HL-60 (cell line): ENCODE measurements around the gene RAB40B.
A peak's percentile ranks its signal among the peaks of the same experiment; 100 is the strongest.

ENCODE experiments used
- DNase-seq, 2 experiments: peaks; one replicate each; pipeline ENCODE4 v3.0.0-alpha.2; 2010 to 2020; ENCODE audit warnings: low read depth in 1 of 2, low spot score in 1 of 2
- H3K27ac ChIP-seq: fragments of 250-450 bp; sonication (Bioruptor Pico); replicated peaks from 2 replicates; pipeline ENCODE4 v1.5.1; 2020; ENCODE audit warnings: mild to moderate bottlenecking, moderate library complexity
- H3K27me3 ChIP-seq: fragments of 250-450 bp; sonication (Bioruptor Pico); 2 replicates; pipeline ENCODE4 v1.5.1; 2021; ENCODE audit warnings: mild to moderate bottlenecking, moderate library complexity; ENCODE audit not compliant: insufficient read depth, poor library complexity, severe bottlenecking
- H3K4me3 ChIP-seq: replicated peaks from 2 replicates; pipeline ENCODE4 v1.5.1; 2011; ENCODE audit warnings: mild to moderate bottlenecking, control low read depth, low read length; ENCODE audit not compliant: insufficient read depth
- GABPA ChIP-seq: IDR thresholded peaks from 2 replicates; pipeline ENCODE4 v1.6.1; 2012; ENCODE audit warnings: low read depth
- POLR2AphosphoS5 ChIP-seq: IDR thresholded peaks from 2 replicates; pipeline ENCODE4 v1.6.1; 2012; ENCODE audit warnings: low read depth
- SPI1 ChIP-seq: IDR thresholded peaks from 2 replicates; pipeline ENCODE4 v1.6.1; 2012; ENCODE audit warnings: low read depth, mild to moderate bottlenecking, borderline replicate concordance
- TF ChIP-seq, protein P1 (sequence below): IDR thresholded peaks from one replicate; pipeline ENCODE4 v1.5.1; 2011; ENCODE audit warnings: low read length, control low read depth, inconsistent platforms; ENCODE audit not compliant: insufficient read depth
- TF ChIP-seq, protein P2 (sequence below): IDR thresholded peaks from 2 replicates; pipeline ENCODE4 v1.6.1; 2012; ENCODE audit warnings: low read depth; ENCODE audit not compliant: insufficient replicate concordance

RAB40B gene

DNA sequence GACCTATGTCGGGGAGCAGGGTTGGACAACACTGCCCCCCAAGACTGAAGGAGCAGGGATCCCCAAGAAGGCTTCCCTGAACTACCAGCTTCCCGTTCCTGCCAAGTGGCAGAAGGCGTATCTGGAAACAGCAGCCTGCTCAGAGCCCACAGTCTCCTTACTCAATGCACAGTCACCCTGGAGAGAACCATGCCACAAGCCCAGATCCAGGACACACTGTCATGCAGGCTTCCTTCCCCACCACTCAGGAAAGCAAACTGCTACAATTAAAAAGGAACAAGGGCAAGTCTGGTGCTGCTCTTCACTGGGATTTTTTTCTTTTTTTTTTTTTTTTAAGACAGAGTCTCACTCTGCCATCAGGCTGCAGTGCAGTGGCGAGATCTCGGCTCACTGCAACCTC, 58.5 kb downstream of the RAB40B start:
- Histone ChIP-seq H3K4me3 (no peak overlapping the region), H3K27me3 (no peaks in the 10 kb centered on the region), H3K27ac (no peak overlapping the region)
- DNase-seq = peak in 1 of 2 experiments; percentile 9
- TF ChIP-seq POLR2AphosphoS5 (no peak), SPI1 (no peak), GABPA (no peak)
- TF ChIP-seq, protein P1, sequence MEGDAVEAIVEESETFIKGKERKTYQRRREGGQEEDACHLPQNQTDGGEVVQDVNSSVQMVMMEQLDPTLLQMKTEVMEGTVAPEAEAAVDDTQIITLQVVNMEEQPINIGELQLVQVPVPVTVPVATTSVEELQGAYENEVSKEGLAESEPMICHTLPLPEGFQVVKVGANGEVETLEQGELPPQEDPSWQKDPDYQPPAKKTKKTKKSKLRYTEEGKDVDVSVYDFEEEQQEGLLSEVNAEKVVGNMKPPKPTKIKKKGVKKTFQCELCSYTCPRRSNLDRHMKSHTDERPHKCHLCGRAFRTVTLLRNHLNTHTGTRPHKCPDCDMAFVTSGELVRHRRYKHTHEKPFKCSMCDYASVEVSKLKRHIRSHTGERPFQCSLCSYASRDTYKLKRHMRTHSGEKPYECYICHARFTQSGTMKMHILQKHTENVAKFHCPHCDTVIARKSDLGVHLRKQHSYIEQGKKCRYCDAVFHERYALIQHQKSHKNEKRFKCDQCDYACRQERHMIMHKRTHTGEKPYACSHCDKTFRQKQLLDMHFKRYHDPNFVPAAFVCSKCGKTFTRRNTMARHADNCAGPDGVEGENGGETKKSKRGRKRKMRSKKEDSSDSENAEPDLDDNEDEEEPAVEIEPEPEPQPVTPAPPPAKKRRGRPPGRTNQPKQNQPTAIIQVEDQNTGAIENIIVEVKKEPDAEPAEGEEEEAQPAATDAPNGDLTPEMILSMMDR = no peak
- TF ChIP-seq, protein P2, sequence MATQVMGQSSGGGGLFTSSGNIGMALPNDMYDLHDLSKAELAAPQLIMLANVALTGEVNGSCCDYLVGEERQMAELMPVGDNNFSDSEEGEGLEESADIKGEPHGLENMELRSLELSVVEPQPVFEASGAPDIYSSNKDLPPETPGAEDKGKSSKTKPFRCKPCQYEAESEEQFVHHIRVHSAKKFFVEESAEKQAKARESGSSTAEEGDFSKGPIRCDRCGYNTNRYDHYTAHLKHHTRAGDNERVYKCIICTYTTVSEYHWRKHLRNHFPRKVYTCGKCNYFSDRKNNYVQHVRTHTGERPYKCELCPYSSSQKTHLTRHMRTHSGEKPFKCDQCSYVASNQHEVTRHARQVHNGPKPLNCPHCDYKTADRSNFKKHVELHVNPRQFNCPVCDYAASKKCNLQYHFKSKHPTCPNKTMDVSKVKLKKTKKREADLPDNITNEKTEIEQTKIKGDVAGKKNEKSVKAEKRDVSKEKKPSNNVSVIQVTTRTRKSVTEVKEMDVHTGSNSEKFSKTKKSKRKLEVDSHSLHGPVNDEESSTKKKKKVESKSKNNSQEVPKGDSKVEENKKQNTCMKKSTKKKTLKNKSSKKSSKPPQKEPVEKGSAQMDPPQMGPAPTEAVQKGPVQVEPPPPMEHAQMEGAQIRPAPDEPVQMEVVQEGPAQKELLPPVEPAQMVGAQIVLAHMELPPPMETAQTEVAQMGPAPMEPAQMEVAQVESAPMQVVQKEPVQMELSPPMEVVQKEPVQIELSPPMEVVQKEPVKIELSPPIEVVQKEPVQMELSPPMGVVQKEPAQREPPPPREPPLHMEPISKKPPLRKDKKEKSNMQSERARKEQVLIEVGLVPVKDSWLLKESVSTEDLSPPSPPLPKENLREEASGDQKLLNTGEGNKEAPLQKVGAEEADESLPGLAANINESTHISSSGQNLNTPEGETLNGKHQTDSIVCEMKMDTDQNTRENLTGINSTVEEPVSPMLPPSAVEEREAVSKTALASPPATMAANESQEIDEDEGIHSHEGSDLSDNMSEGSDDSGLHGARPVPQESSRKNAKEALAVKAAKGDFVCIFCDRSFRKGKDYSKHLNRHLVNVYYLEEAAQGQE = no peak

DNA sequence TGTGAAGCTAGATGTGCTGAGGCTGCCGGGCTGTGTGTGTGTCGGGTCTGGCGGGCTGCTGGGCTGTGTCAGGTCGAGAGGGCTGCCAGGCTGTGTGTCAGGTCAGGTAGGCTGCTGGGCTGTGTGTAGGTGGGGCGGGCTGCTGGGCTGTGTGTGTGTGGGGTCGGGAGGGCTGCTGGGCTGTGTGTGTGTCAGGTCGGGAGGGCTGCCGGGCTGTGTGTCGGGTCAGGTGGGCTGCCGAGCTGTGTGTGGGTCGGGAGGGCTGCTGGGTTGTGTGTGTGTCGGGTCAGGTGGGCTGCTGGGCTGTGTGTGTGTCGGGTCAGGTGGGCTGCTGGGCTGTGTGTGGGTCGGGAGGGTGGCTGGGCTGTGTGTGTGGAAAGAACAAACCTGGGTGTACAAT, 58.9 kb downstream of the RAB40B start:
- H3K27ac ChIP-seq = no peak overlapping the region
- H3K27me3 ChIP-seq = no peaks in the 10 kb centered on the region
- TF ChIP-seq, protein P1 = no peak
- TF ChIP-seq POLR2AphosphoS5 = no peak
- TF ChIP-seq SPI1 = no peak
- TF ChIP-seq, protein P2 = no peak
- no peak for TF ChIP-seq GABPA
- DNase-seq = no peak
- no peak overlapping the region for H3K4me3 ChIP-seq

DNA sequence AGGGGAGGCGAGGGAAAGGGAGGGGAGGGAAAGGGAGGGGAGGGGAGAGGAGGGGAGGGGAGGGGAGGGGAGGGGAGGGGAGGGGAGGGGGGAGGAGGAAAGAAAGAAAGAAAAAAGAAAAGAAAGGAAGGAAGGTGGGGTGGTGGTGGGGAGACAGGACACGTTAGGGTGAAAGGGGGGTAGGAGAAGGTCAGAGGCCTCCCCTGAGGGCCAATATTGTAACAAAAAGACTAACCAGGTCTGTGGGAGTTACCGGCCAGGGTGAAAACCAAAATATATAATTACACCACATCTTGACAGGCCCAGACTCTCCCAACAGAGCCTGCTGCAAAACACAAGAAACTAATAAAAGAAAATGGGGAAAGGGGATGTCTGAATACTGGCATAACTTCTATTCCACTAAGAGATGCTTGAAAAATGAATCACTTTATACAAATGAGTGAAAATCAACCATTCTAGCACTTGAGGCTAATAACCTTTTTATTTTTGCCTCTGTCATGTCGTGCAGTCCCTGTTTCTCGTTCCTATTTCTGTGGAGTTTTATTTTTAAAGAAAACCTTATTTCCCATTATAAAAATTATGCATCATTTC, 60.2 kb downstream of the RAB40B start:
- Histone ChIP-seq H3K27me3 (no peaks in the 10 kb centered on the region), H3K27ac (no peak overlapping the region), H3K4me3 (no peak overlapping the region)
- TF ChIP-seq, protein P1 = no peak
- TF ChIP-seq POLR2AphosphoS5 (no peak), SPI1 (no peak), GABPA (no peak)
- TF ChIP-seq, protein P2 = no peak
- DNase-seq = no peak
